Frontal cortex (tissue), 4 donors: ENCODE results near the gene CCDC154. TPM values are rescaled to one million over a fixed set of nuclear protein-coding genes. Genes with fewer than 3 reads are reported as not detected.

Experiments
- DNase-seq, 2 donors: peaks; one replicate each; pipeline ENCODE4 v3.0.0; 2012; ENCODE audit warnings: low spot score in 2 of 2
- FAIRE-seq: peaks from 2 replicates; lab custom pipeline; 2012; peaks lifted over from hg19 to GRCh38; lab: Jason Lieb, UNC
- total RNA-seq: library from RNA; depleted of rRNA; stranded (reverse); fragments of >200 nt; gene quantifications from one replicate; pipeline ENCODE4 v1.2.3, GENCODE V29; 2014
- donor health status: control.
- donor health status: control.
- donor health status: control.

CCDC154 gene
- total RNA-seq, 1 donor from 2014 or later, result 0.41 TPM

GRCh38 chr16:1427473-1428461 lies 16.6 kb downstream of the CCDC154 start:
- no peak for FAIRE-seq
- DNase-seq, result no peak

DNA sequence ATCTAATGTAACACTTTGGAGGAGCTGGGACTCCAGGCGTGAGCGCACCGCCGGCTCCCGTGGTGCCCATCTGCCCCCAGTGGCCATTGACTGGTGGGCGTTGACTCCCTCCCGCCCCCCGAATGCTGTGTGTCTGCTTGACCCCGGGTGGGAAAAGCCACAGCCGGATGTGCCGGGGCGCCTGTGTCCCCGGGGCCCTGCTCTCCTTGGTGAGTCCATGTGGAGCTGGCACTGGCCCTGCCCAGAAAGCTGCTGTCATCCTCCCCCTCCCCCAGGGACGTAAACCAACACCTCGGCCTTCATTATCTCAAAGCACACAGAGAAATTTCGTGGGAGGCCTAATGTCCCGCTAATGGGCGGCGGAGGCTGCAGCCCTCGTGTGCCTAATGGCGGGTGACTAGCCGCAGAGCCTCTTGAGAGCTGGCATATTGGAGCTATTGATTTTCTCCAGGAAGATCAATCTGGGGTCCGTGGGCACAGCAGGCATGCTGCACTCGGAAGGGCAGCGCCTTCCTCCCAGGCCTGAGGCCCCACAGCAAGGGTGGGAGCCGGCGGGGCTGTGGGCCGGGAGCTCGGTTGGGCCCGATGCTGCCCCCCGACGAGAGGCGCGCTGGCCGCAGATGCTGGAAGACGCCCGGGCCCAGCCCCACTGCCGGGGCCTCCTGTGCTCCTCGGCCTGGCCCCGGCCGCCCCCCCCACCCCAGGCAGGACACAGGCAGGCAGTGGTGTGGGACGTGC lies 17.5 kb downstream of the CCDC154 start:
- no peak for FAIRE-seq
- no peak for DNase-seq

DNA sequence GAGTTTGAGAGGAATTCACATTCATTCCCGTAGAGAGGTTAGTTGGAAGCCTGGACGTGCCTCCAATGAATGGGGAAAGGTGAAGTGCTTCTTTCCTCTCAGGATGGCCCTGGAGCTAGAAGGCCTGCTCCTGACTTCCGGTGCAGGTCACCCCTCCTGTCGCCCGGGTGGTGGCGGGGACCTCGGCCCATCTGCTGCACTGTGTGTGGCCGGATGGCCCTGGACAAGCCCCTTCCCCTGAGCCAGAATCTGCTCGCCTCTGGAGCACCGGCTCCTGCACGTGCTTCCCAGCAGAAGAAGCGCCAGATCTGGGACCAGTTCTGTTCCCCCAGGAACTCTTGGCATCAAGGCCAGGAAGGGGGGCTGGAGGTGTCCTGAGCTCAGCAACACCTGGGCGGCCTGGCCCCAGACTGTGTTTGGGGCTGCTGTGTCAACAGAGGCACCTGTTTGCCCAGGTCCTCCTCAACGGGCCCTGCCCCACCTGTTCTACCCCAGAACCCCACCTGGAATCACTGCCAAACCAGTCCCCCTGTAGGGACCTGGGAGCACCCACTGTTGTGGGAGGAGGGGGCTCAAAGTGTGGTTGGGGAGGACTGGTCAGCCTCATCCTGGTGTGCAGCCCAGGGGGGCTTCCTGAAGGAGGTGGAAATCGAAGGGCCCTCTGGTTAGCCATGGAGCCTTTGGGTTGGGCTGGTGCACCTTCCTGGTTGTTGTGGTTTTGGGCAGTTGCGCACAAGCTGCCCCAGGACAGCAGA lies 18.6 kb downstream of the CCDC154 start:
- FAIRE-seq (no peak), DNase-seq (no peak)

- DNase-seq (no peak), FAIRE-seq (no peak)
Measured at GRCh38 chr16:1424028-1424427, 20.3 kb downstream of the CCDC154 start.

GRCh38 chr16:1422076-1422475 lies 22.3 kb downstream of the CCDC154 start:
- no peak for FAIRE-seq

DNA sequence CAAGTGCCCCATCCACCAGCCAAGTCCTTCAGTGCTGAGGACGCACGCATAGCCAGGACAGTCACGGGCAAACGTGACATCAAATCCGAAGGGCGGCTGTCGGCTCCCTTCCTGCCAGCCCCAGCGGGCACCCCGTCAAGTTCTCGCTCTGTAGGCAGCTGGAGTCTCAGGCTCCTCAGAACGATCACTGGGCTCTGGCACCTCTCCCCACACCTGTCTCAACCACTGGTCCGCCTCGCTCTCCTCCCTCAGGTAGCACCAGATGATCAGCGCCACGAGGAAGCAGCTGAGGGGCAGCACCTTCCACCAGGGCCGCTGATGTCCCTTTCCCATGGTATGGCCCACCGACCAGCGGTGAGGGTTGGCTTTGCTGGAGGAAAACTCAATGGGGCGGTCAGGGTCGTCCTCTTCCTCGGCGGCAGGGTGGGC lies 24.2 kb downstream of the CCDC154 start:
- no peak for FAIRE-seq
- DNase-seq, result no peak

More at GRCh38 chr16:1422076-1422475, 22.3 kb downstream of the CCDC154 start:
- no peak for DNase-seq

GRCh38 chr16:1416521-1416941 lies 27.8 kb downstream of the CCDC154 start:
- no peak for FAIRE-seq

GRCh38 chr16:1414532-1415260 lies 29.7 kb downstream of the CCDC154 start, which contains the start of gene UNKL:
TSS of gene UNKL (minus strand) at chr16:1414704. CDS start at chr16:1414691, 13 bp downstream.
- FAIRE-seq (no peak), DNase-seq (peak; percentile 90)

More at GRCh38 chr16:1416521-1416941, 27.8 kb downstream of the CCDC154 start:
- DNase-seq, result no peak

DNA sequence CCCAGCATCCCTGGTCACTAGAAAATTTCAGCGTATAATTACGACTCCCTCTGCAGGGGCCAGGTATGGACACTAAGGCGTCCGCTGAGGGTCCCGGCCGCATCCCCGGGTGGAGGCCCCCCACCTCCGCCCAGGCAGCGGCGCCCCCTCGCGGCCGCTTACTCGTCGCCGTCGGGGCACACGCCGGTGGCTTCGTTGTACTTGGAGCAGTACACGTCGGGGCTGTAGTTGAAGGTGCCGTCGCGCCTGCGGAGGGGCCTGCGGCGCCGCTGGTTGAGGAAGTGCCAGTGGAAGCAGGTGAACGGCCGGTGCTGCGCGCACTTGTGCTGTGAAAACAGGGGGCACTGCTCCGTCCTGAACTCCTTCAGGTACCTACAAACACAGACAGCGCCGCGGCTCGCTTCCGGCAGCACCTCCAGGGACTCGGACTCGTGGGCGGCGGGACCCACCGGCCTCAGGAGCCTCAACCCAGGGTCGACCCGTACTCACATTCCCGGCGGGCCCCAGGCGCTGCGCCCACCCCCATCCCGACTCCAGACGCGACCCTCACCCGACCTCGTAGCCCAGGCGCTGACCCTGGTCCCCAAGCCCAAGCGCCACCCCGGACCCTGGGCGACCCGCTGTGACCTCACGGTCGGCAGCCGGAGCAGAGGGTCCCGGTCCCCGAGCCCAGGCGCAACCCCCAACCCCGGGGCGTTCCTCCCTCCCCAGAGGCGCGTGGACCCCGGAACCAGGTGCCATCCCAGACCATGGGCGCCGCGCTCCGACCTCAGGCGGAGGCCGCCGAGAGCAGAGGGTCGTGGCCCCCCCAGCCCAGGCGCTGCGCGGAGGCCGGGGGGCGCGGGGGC lies 30.4 kb downstream of the CCDC154 start:
- peak; percentile 62 to 68 for DNase-seq

GRCh38 chr16:1412847-1413246 lies 31.5 kb downstream of the CCDC154 start:
- FAIRE-seq, result no peak
- DNase-seq, result no peak

More for the DNA sequence above, 30.4 kb downstream of the CCDC154 start:
- FAIRE-seq, result no peak

DNA sequence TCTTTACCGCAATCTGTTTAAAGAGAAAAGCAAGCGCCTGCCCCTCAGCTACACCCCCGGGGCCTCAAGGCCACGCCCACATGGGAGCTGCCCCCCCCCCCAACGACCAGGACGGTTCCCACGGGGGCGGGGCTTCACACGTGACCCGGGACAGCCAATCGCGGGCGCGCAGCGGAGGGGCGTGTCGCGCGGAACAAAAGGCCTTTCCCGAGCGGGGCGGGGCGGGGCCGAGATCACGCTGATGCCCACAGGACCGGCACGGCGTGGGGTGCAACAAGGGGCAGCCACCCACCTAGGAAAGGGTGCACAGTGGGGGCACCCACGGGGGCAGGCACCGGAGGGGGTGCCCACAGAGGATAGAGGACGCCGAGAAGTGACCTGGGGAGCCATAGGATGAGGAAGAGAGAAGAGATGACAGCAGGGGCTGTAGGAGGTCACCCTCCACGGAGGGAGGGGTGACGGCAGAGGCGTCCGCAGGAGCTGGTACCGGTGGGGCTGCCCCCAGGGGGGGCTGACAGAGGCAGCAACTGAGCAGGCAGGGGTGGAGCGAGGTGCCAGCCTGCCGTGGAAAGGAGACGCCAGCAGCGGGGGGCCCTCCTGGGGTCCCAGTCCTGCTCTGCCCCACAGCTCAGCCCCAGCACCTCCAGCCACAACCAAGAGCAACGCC lies 36.1 kb downstream of the CCDC154 start:
- DNase-seq (peak; percentile 95 to 97), FAIRE-seq (peak; percentile 54)

DNA sequence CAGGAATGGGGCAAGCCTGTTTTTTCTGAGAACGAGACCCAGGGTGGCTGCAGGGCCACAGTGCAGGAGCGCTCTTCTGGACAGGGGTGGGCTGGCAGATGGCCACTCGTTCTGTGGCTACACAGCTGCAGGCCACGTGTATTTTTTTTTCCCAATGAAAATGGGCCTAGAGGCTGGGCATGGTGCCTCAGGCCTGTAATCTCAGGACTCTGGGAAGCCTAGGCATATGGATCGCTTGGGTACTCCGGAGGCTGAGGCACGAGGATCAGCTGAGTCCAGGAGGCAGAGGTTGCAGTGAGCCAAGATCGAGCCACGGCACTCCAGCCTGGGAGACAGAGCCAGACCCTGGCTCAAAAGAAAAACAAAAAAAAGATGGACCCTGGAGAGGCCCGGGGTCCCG lies 36.6 kb downstream of the CCDC154 start:
- DNase-seq (no peak), FAIRE-seq (no peak)

DNA sequence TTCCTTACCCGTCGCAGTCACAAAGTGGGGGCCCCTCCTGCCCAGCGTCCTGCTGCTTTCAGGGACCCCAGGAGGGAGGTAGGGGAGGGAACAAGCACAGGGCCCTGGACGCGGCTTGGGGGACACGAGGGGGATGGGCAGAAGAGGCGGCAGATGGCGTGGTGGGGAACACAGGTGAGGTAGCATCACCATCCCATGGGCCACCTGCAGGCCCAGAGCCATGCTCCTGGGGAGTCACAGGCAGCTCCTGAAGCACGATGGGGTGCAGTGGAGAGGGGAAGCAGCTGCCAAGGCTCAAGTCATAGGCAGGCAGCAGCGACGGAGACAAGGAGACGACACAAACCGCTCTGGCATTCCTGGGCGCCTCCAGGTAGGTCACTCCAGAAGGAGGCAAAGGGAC lies 40.6 kb downstream of the CCDC154 start:
- FAIRE-seq (no peak), DNase-seq (no peak)

DNA sequence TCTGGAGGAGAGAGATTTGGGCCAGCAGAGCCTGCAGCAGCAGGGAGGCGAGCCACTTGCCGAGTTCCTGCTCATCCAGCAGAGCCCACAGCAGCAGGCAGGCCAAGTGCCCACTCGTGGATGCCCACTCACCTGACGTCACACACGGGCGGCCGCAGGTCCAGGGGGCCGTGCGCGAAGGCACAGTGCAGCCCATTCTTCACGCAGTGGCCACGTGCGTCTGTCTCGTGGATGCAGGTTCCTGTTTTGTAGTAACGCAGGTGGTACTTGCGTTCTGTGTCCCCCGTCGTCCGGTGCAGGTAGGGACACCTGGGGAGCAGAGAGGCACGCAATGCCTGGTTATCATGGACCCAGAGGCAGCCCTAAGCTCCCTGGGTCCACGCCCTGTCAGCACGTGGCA lies 41.3 kb downstream of the CCDC154 start:
- FAIRE-seq, result no peak
- DNase-seq, result no peak

- FAIRE-seq, result no peak
- no peak for DNase-seq
Measured at GRCh38 chr16:1401758-1402154, 42.6 kb downstream of the CCDC154 start.

- FAIRE-seq (no peak), DNase-seq (no peak)
Measured at GRCh38 chr16:1401061-1401757, 43.1 kb downstream of the CCDC154 start.
